Hepatic stellate cell (primary cell): Measurements from ENCODE around the gene COCH.
"Not testable (repeated sequence)": the region's sequence is repeated elsewhere in the genome, so short reads cannot be mapped to it uniquely, and the experiment has no call there.

Experiments
- DNase-seq: peaks from one replicate; pipeline ENCODE4 v3.0.0; 2011; ENCODE audit warnings: low spot score

COCH gene

GRCh38 chr14:30928462-30928861 lies 54.1 kb downstream of the COCH start:
- DNase-seq, result no peak

DNA sequence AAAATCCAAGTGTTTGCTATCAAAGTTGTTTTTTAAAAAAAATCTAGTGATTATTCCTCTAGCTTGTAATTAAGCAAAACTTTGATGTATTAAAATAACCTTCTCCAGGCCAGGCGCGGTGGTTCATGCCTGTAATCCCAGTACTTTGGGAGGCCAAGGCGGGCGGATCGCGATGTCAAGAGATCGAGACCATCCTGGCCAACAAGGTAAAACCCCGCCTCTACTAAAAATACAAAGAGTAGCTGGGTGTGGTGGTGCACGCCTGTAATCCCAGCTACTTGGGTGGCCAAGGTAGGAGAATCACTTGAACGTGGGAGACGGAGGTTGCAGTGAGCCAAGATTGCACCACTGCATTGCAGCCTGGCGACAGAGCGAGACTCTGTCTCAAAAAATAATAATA lies 59.6 kb downstream of the COCH start:
- not testable (repeated sequence) for DNase-seq

GRCh38 chr14:30935445-30935844 lies 61.1 kb downstream of the COCH start:
- DNase-seq, result no peak

- no peak for DNase-seq
These were observed 64.3 kb downstream of the COCH start for GRCh38 chr14:30938617-30939016.
